GM20000 (cell line): Measurements from ENCODE around the gene PAH.

Source experiments
- DNase-seq: peaks from one replicate; pipeline ENCODE4 v3.0.0; 2012; ENCODE audit warnings: low spot score
- TF ChIP-seq, protein P1 (sequence below): IDR thresholded peaks from 2 replicates; pipeline ENCODE4 v1.5.1; 2012; ENCODE audit warnings: mild to moderate bottlenecking, control low read depth; ENCODE audit errors: extremely low read depth, missing control alignments

PAH gene

DNA sequence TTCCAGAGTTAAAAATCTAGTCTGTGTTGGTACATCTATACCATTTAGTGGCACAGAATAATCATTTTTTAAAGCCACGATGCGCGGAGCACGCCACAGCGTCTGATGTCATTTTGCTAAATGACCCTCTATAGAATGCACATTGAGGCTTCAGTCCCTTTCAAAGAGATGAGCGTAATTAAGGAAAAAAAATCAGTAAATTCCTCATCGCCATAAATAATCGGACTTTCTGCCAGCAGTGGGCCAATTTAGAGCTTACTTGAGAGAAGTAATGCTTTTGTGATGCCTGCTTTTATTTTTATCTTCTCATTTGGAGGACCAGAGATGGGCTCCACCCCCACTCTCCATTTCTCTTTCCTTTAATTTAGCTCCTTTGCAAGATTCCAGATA is 44.4 kb upstream of the PAH start:
- no peak for DNase-seq
- TF ChIP-seq, protein P1, sequence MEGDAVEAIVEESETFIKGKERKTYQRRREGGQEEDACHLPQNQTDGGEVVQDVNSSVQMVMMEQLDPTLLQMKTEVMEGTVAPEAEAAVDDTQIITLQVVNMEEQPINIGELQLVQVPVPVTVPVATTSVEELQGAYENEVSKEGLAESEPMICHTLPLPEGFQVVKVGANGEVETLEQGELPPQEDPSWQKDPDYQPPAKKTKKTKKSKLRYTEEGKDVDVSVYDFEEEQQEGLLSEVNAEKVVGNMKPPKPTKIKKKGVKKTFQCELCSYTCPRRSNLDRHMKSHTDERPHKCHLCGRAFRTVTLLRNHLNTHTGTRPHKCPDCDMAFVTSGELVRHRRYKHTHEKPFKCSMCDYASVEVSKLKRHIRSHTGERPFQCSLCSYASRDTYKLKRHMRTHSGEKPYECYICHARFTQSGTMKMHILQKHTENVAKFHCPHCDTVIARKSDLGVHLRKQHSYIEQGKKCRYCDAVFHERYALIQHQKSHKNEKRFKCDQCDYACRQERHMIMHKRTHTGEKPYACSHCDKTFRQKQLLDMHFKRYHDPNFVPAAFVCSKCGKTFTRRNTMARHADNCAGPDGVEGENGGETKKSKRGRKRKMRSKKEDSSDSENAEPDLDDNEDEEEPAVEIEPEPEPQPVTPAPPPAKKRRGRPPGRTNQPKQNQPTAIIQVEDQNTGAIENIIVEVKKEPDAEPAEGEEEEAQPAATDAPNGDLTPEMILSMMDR: no peak

DNA sequence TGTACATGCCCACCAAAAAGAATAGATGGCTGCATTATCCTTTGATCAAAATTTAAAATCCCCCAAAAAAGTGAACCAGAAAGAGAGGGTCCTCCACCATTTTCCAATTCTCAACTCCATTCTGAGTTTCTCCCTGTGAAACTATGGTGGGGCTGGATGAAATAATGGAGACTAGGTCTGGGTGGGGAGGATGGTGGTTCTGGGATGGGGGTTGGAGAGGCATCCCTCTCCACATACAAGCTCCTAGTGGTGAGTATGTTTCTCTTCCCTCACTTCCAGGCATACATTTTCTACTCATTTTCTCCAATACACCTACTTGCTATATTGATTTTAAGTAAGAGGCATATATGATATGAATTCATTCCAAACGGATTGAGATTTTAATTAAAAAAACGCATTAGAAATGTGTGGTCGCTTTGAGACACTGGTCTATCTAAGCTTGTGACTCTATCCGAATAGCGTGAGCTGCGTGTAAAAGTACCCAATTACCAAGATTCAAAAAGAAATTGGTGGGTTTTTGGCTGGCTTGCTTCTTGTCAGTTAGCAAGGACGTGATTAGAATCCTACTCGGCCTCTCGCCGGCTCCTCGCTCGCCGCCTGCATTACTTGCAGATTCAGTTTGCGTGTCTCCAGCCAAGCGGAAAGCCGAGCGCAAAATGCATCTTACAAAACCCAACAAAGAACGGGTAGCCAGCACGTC is 43.9 kb upstream of the PAH start:
- DNase-seq: no peak
- TF ChIP-seq, protein P1: no peak

DNA sequence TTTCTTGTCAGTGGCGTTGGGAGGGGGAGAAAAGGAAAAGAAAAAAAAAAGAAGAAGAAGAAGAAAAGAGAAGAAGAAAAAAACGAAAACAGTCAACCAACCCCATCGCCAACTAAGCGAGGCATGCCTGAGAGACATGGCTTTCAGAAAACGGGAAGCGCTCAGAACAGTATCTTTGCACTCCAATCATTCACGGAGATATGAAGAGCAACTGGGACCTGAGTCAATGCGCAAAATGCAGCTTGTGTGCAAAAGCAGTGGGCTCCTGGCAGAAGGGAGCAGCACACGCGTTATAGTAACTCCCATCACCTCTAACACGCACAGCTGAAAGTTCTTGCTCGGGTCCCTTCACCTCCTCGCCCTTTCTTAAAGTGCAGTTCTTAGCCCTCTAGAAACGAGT is 42.3 kb upstream of the PAH start:
- DNase-seq: no peak
- TF ChIP-seq, protein P1: no peak

DNA sequence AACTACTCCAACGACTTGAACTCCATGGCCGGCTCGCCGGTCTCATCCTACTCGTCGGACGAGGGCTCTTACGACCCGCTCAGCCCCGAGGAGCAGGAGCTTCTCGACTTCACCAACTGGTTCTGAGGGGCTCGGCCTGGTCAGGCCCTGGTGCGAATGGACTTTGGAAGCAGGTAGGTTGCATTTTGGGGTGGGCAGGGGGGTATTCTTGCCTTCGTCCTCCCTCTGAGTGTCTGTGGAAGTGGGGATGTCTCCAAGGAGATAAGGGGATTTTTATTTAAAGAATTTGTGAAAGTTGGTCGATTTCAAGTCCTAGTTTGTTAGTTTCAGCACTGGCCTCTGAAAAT is 41.8 kb upstream of the PAH start:
- no peak for DNase-seq
- TF ChIP-seq, protein P1: no peak

DNA sequence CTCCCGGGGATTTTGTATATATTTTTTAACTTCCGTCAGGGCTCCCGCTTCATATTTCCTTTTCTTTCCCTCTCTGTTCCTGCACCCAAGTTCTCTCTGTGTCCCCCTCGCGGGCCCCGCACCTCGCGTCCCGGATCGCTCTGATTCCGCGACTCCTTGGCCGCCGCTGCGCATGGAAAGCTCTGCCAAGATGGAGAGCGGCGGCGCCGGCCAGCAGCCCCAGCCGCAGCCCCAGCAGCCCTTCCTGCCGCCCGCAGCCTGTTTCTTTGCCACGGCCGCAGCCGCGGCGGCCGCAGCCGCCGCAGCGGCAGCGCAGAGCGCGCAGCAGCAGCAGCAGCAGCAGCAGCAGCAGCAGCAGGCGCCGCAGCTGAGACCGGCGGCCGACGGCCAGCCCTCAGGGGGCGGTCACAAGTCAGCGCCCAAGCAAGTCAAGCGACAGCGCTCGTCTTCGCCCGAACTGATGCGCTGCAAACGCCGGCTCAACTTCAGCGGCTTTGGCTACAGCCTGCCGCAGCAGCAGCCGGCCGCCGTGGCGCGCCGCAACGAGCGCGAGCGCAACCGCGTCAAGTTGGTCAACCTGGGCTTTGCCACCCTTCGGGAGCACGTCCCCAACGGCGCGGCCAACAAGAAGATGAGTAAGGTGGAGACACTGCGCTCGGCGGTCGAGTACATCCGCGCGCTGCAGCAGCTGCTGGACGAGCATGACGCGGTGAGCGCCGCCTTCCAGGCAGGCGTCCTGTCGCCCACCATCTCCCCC is 41.2 kb upstream of the PAH start:
- DNase-seq: peak; percentile 81
- TF ChIP-seq, protein P1: no peak

DNA sequence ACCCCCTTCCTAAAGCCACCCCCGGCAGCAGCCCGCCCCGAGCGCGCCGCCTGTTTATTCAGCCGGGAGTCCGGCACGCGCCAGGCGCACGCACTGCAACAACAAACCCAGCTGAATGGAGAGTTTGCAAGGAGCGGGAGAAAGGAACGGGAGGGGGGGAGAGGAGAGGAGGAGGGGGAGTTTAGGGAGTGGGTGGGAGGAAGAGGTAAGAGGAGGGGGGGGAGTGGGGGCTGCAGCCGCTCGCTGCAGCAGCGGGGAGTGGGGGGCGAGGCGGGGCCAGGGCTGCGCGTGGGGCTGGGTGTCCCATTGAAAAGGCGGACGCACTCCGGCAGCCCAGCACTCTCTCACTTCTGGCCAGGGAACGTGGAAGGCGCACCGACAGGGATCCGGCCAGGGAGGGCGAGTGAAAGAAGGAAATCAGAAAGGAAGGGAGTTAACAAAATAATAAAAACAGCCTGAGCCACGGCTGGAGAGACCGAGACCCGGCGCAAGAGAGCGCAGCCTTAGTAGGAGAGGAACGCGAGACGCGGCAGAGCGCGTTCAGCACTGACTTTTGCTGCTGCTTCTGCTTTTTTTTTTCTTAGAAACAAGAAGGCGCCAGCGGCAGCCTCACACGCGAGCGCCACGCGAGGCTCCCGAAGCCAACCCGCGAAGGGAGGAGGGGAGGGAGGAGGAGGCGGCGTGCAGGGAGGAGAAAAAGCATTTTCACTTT is 40.5 kb upstream of the PAH start, which contains the start of gene ASCL1:
ASCL1 (plus strand) TSS at position 336 of the 712 bp plus-strand sequence. CDS start 571 bp downstream, outside the sequence.
- TF ChIP-seq, protein P1: no peak

More for the DNA sequence above, 40.5 kb upstream of the PAH start, which contains the start of gene ASCL1:
- peak; percentile 75 for DNase-seq
